Measurements from ENCODE around the gene RSPRY1.

RSPRY1 gene

DNA sequence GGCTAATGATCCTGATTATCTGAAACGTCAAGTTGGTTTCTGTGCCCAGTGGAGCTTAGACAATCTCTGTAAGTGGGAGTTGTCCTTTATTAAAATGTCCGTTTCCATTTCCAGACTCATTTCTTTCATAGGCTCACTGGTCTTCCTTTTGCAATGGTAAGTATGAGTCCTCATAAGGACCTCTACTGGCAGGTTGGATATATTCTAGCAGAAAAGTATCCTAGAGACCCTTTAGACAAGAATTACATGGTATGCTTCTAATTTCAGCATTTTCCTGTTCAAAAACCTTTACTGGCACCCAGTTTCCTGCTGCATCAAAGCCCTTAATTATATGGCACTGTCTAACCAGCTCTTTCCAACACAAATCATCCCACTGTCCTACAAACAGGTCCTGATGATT lies 30.8 kb downstream of the RSPRY1 start:
- no peak for DNase-seq

DNA sequence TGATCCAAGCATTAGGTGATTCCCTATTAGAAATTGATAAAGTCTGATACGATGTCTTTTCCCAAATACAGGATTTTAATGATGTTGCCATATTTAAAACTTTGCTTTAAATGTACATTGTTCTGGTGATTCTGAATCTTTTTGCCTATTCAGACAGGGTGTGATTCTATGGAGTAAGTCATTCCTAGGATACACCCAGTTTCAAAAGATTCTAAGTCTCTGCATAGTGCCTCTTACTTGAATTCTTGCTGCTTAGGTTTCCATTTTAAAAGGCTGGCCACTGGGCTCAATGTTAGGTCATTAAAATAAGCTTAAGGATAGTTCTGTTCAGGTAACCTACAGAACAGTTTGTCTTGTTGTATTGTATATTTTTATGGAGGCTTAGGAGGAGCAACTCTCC lies 36.9 kb downstream of the RSPRY1 start:
- DNase-seq: no peak

DNA sequence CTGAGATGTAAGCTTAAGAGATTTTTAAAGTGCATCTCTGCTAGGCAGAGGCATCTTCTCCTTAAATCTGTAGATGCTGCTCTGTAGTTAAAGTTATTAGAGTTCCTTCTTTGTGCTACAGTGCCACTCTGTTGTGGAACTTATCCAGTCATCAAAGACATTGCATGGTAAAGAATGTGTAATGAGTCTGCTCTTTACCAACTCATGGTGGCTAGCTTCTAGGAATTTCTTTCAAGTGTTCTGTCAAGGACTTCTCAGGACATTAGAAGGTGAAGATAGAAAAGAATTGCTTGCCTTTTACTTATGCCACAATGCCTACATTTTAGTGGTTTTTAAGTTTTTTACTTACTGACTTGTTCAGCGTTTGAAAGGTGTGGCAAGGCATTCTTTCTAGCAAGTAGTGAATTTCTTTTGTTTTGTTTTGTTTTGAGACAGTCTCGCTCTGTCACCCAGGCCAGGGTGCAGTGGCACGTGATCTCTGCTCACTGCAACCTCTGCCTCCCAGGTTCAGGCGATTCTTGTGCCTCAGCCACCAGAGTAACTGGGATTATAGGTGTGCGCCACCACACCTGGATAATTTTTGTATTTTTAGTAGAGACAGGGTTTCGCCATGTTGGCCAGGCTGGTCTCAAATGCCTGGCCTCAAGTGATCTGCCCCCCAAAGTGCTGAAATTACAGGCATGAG lies 38.7 kb downstream of the RSPRY1 start:
- DNase-seq: no peak

- no peak for DNase-seq
Observed at GRCh38 chr16:57225978-57226377, 39.8 kb downstream of the RSPRY1 start.

DNA sequence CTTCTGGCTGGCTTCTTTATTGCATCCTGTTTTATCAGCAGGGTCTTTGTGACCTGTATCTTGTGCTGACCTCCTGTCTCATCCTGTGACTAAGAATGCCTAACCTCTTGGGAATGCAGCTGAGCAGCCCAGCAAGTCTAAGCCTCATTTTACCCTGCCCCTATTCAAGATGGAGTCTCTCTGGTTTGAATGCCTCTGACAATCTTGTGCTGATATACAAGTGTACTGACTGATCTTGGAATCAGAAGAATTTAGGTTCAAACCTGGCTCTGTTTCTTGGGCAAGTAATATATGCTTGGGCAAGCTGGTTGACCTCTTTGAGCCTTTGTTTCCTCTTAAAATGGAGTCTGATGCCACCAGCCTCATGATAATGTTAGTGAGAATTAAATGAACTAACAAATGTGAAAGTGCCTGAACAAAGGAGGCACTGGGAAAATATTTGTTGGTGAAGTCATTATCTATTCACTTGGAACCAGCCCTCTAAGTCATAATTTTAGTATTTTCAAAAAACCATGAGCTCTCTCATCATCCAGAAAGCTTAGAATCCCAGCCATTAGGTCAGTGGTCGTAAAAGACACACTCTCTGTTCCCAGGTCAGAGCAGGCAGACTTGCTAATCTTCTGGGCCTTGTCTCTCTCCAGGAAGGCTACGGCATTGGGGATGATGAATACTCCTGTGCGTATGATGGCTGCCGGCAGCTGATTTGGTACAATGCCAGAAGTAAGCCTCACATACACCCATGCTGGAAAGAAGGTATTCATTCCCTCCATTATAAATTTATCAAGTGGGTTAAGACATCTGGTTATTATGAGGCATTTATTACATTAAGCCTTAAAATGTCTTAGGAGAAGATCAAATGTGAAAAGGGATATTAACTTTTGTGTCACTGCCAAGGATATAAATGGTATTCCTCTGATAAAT lies 40.8 kb downstream of the RSPRY1 start:
- DNase-seq: no peak

DNA sequence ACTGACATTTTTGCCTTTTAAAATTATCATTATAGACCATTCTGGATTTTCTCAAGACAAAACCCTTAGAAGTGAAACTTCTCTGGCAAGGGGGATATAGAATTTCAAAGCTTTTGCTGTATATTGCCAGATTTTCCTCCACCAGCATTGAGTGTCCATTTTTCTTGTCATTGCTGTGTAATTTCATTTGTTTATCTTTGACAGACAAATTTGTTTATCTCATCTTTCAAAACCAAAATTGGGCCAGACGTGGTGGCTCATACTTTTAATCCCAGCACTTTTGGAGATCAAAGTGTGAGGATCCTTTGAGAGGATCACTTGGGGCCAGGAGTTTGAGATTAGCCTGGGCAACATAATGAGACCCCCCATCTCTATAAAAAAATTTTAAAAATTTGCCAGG lies 43.0 kb downstream of the RSPRY1 start:
- no peak for DNase-seq

GRCh38 chr16:57231821-57232350 lies 45.8 kb downstream of the RSPRY1 start:
- DNase-seq: no peak

DNA sequence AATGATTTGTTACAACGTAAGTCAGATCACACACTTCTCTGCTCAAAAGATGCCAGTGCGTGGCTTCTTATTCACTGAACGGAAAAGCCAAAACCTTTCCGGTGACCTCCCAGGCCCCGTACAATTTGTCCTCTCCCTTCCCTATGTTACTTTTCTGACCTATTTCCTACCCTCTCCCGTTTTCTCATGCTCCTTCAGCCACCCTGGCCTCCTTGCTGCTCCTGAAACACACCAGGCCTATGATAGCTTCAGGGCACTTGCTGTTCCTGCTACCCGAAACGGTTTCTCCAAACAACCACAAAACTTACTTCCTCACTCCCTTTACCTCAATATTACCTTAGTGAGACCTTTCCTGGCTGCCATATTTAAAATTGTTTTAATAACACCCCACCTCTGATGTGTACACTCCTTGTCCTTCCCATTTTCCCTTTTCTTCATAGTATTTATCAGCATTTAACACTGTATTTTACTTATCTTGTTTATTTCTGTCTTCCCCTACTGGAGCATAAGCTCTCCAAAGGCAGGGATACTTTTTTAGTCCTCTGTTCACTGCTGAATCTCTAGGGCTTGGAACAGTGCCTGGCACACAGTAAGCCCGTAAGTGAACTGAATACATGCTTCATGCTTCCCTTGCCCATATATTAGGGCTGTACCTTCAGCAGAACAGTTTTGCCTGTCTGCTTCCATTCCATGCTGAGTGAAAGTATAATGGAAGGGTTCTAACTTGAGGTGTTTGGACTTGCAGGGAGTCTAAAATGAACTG lies 48.0 kb downstream of the RSPRY1 start:
- no peak for DNase-seq

DNA sequence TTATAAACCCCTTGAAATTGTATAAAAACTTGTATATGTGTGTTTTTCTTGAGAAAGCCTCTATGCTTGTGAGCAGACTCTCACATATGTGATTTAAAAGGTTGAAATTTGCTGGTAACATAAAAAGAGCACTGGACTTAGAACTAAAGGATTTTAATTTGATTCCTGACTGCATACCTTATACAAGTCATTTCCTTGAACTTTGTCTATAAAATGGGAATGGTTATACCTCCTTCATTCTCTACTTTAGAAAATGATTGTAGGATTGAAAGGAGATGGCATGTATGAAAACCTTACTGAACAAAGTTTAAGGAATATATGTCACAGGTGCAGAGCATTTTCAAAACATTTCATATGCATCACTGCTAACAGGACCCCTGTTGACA lies 48.6 kb downstream of the RSPRY1 start:
- no peak for DNase-seq

DNA sequence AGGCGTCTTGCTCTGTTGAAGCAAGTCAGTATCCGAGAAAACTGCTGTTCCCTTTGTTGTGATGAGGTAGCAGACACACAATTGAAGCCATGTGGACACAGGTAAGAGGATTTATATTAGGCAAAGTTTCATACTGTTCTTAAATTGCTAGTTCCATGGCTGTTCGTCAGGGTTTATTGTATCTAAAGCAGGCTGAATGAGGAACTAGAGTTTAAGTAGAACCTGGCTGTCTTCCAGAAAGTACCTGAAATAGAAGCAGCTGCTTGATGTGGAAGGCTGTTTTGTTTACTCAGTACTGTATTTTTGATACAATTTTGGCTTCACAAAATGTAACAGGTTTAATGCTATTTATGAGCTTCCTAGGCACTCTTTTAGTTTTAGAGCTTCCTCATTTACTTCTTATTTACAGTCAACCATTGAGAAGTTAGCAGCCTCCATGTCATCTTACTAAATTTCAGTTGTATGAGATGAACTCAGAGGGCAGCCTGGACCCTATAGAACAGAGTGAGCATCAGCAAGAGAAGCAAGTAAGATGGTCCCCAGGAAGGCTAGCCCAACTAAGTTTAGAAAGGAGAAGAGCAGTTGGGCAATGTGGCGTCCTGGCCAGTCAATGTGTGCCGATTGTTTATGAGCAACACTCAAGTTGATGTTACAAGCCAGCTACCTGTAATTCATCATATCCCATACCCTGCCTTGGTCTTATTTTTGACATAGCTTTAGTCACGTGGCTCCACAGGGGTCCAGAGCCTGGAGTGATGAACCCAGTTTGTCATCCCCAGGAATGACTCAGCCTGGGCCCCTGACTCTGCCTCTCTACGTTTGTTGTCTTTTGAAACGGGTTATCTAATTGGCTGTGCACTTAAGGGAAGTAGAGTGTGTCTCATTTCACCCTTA lies 49.2 kb downstream of the RSPRY1 start:
- no peak for DNase-seq

GRCh38 chr16:57236022-57236350 lies 49.9 kb downstream of the RSPRY1 start:
- no peak for DNase-seq

DNA sequence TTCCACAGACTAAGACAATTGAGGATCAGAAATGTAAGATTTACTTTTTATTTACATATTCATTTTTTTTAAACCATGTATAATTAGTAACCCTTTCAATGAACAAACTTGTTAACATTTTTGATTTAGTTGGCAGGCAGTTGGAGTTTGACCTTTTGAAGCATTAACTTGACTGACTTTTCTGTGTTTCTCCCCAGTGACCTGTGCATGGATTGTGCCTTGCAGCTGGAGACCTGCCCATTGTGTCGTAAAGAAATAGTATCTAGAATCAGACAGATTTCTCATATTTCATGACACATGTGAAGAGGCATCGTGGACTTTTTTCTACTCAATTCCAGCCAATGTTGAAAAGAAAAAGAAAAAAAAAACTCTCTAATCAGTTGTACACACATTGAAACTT lies 52.6 kb downstream of the RSPRY1 start:
- DNase-seq: no peak

- no peak for DNase-seq
Observed at GRCh38 chr16:57239107-57239506, 53.0 kb downstream of the RSPRY1 start.

DNA sequence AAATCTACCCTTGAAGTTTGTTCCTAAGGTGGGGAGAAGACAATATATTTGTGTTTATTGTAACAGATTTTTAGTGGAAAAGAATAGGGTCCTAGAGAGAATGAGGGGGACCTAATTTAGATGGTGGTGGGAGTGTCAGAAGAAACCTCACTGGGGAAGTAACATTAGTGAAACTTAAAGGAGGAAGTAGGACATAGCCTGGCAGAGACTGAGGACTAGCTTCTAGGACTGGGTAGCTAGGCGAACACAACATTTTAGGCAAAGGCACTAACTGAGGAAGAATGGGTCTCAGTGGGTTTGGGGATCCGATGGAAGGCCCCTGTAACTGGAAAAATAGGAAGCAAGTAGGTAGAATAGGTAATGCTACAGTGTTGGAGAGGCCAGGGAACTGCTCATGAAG lies 54.7 kb downstream of the RSPRY1 start:
- no peak for DNase-seq

- DNase-seq: no peak
Observed at GRCh38 chr16:57242650-57243049, 56.5 kb downstream of the RSPRY1 start.

- no peak for DNase-seq
Observed at GRCh38 chr16:57244463-57244766, 58.3 kb downstream of the RSPRY1 start.

DNA sequence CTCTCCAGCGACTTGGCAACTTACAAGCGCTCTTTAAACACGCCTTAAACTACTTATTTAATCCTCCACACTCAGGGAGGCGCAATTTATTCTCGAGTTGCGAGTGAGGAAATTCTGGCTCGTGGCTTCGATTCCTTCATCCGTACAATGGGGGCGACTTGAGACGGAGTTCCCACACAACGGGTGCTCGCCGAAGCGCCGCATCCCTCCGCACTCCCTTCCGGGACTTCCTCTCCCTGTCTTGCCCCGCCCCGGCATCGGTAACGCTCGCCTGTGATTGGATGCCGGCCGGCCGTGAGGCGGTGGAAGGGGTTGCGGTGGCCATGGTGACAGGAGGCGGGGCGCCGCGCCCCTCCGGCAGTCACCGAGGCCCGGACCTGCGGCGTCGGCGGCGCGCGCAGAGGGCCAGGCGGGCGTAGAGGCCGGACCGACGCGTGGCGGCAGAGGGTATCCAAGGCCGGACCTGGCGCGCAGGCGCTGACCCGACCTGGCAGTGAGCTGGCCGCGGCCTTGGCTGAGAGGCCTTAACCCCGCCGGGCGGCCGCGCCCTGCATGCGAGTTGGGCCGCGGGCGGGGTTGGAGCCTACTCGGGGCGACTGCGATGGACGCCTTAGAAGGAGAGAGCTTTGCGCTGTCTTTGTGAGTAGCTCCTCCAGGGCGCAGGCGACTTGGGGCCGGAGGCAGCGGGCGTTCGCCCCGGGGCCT lies 58.8 kb downstream of the RSPRY1 start, which contains the start of gene ARL2BP:
Gene ARL2BP (plus strand): TSS at position 493 of the 705 bp plus-strand sequence. CDS start 109 bp downstream, at position 602.
- DNase-seq: peak; percentile 58 to 99 (median 96)

GRCh38 chr16:57245472-57246113 lies 59.5 kb downstream of the RSPRY1 start:
- DNase-seq: peak in 9 of 51 donors; percentile 36 to 75 (median 50)

GRCh38 chr16:57251352-57251751 lies 65.2 kb downstream of the RSPRY1 start:
- no peak for DNase-seq

Measured in hypothalamus (tissue), 51 donors.